ENCODE measurements around the gene KCNA2. TPM values are rescaled to one million over a fixed set of nuclear protein-coding genes. Genes with fewer than 3 reads are reported as not detected.

KCNA2 gene
- total RNA-seq, 1 donor from 2014 or later, result 0.04 TPM

DNA sequence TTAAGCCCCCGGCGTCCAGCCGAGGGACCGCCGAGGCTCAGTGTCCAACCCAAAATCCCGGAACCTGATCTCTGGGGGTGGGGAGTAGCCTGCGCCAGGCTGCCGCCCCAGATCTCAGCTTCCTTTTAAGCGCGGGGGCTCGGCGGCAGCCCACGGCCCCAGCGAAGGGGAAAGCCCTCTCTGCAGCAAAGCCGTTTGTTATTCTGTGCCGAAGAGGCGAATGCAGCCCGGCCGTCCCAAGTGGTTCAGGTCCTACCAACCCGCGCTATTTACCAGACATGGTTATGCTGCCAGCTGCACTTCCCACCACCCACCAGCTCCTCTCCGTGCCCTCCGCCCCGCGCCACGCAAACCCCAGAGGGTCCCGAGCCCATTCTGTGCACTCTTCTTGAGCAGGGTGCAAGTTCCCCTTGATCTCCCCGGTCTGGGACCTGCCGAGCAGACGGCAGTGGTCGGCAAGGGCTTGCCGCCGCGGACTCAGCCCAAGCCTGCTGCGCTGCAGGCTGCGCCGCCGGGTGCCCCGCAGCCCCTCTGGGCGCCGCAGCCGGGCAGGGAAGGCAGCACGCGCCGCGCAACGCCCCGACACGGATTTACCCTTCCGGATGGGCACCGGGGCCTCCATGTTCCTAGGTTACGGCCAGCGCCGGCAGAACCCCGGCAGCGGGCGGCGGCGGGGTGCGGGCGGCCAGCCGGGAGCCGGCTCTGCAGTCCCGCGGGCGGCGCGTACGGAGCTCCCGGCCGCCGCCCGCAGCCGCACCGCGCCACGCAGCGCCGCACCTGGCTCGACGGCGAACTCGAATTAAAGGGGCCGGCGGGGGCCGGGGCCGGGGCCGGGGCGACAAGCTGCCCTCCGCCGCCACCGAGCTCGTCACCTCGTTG, 738 bp upstream of the KCNA2 start:
- Histone ChIP-seq H3K4me1 (peaks cover 11% of the 10 kb centered on the region), H3K4me3 (peak overlapping the region; percentile 65), H4K20me1 (ENCODE audit: low read depth) (peaks cover 30% of the 10 kb centered on the region), H3K27ac (no peak overlapping the region), H3K9me3 (ENCODE audit: low read depth) (no peaks in the 10 kb centered on the region), H3K27me3 (peaks cover 94% of the 10 kb centered on the region), H2AFZ (replicated peaks) (peak overlapping the region; percentile 92), H3K4me2 (peak overlapping the region; percentile 94), H3K79me2 (ENCODE audit: low read depth) (no peaks in the 10 kb centered on the region), H3K36me3 (no peaks in the 10 kb centered on the region), H3F3A (ENCODE audit: low read depth) (peaks cover 25% of the 10 kb centered on the region), H3K9ac (no peak overlapping the region)
- peak; percentile 65 for DNase-seq (ENCODE audit: low spot score)
- Mint-ChIP-seq H3K27me3 (ENCODE audit: insufficient read depth, low read depth) (peaks cover 43% of the 10 kb centered on the region), H3K4me3 (peak overlapping the region; percentile 85), H3K36me3 (no peaks in the 10 kb centered on the region), H3K9me3 (peaks cover 2% of the 10 kb centered on the region), H3K27ac (no peak overlapping the region), H3K4me1 (peaks cover 27% of the 10 kb centered on the region)
- TF ChIP-seq, protein P1, sequence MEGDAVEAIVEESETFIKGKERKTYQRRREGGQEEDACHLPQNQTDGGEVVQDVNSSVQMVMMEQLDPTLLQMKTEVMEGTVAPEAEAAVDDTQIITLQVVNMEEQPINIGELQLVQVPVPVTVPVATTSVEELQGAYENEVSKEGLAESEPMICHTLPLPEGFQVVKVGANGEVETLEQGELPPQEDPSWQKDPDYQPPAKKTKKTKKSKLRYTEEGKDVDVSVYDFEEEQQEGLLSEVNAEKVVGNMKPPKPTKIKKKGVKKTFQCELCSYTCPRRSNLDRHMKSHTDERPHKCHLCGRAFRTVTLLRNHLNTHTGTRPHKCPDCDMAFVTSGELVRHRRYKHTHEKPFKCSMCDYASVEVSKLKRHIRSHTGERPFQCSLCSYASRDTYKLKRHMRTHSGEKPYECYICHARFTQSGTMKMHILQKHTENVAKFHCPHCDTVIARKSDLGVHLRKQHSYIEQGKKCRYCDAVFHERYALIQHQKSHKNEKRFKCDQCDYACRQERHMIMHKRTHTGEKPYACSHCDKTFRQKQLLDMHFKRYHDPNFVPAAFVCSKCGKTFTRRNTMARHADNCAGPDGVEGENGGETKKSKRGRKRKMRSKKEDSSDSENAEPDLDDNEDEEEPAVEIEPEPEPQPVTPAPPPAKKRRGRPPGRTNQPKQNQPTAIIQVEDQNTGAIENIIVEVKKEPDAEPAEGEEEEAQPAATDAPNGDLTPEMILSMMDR (IDR thresholded peaks at IDR 0.05), result no peak
- TF ChIP-seq EZH2phosphoT487 (IDR thresholded peaks at IDR 0.05) (peak; percentile 86), EZH2 (IDR thresholded peaks at IDR 0.05) (peak; percentile 95)

GRCh38 chr1:110605446-110605845, 712 bp downstream of the KCNA2 start:
- Mint-ChIP-seq H3K4me1 (peaks cover 27% of the 10 kb centered on the region), H3K9me3 (peaks cover 2% of the 10 kb centered on the region), H3K27ac (no peak overlapping the region), H3K4me3 (peak overlapping the region; percentile 77), H3K27me3 (ENCODE audit: insufficient read depth, low read depth) (peaks cover 43% of the 10 kb centered on the region), H3K36me3 (no peaks in the 10 kb centered on the region)
- no peak for DNase-seq (ENCODE audit: low spot score)
- peaks cover 79% of the 10 kb centered on the region for H3K27me3 ChIP-seq
- H3K4me1 ChIP-seq, result peaks cover 11% of the 10 kb centered on the region
- peaks cover 30% of the 10 kb centered on the region for H4K20me1 ChIP-seq (ENCODE audit: low read depth)
- no peaks in the 10 kb centered on the region for H3K36me3 ChIP-seq
- peak overlapping the region; percentile 65 for H3K4me3 ChIP-seq
- H2AFZ ChIP-seq (replicated peaks), result no peak overlapping the region
- no peaks in the 10 kb centered on the region for H3K79me2 ChIP-seq (ENCODE audit: low read depth)
- H3K4me2 ChIP-seq, result peak overlapping the region; percentile 94
- H3K9me3 ChIP-seq (ENCODE audit: low read depth), result no peaks in the 10 kb centered on the region
- no peak overlapping the region for H3K27ac ChIP-seq
- TF ChIP-seq EZH2 (IDR thresholded peaks at IDR 0.05) (no peak), EZH2phosphoT487 (IDR thresholded peaks at IDR 0.05) (no peak)
- TF ChIP-seq, protein P1 (IDR thresholded peaks at IDR 0.05), result no peak
- H3K9ac ChIP-seq, result no peak overlapping the region
- peaks cover 25% of the 10 kb centered on the region for H3F3A ChIP-seq (ENCODE audit: low read depth)

GRCh38 chr1:110604586-110605148, 1.5 kb downstream of the KCNA2 start:
- Mint-ChIP-seq H3K9me3 (peaks cover 2% of the 10 kb centered on the region), H3K27ac (no peak overlapping the region), H3K4me1 (peaks cover 27% of the 10 kb centered on the region), H3K4me3 (peak overlapping the region; percentile 77), H3K36me3 (no peaks in the 10 kb centered on the region), H3K27me3 (ENCODE audit: insufficient read depth, low read depth) (peaks cover 38% of the 10 kb centered on the region)
- no peak for DNase-seq (ENCODE audit: low spot score)
- Histone ChIP-seq H3K79me2 (ENCODE audit: low read depth) (no peaks in the 10 kb centered on the region), H2AFZ (replicated peaks) (no peak overlapping the region), H3K9ac (no peak overlapping the region), H3K4me3 (no peak overlapping the region), H3K27ac (no peak overlapping the region), H3K4me2 (no peak overlapping the region), H3F3A (ENCODE audit: low read depth) (peaks cover 25% of the 10 kb centered on the region), H4K20me1 (ENCODE audit: low read depth) (peaks cover 27% of the 10 kb centered on the region), H3K36me3 (no peaks in the 10 kb centered on the region), H3K4me1 (peaks cover 11% of the 10 kb centered on the region), H3K9me3 (ENCODE audit: low read depth) (no peaks in the 10 kb centered on the region), H3K27me3 (peaks cover 71% of the 10 kb centered on the region)
- no peak for TF ChIP-seq EZH2phosphoT487 (IDR thresholded peaks at IDR 0.05)
- TF ChIP-seq, protein P1 (IDR thresholded peaks at IDR 0.05), result no peak
- TF ChIP-seq EZH2 (IDR thresholded peaks at IDR 0.05), result no peak

Measured in neural progenitor cell (in vitro differentiated cells).